ENCODE results near the gene CSKMT.

- TF ChIP-seq, protein P1, sequence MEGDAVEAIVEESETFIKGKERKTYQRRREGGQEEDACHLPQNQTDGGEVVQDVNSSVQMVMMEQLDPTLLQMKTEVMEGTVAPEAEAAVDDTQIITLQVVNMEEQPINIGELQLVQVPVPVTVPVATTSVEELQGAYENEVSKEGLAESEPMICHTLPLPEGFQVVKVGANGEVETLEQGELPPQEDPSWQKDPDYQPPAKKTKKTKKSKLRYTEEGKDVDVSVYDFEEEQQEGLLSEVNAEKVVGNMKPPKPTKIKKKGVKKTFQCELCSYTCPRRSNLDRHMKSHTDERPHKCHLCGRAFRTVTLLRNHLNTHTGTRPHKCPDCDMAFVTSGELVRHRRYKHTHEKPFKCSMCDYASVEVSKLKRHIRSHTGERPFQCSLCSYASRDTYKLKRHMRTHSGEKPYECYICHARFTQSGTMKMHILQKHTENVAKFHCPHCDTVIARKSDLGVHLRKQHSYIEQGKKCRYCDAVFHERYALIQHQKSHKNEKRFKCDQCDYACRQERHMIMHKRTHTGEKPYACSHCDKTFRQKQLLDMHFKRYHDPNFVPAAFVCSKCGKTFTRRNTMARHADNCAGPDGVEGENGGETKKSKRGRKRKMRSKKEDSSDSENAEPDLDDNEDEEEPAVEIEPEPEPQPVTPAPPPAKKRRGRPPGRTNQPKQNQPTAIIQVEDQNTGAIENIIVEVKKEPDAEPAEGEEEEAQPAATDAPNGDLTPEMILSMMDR (IDR thresholded peaks at IDR 0.05; ENCODE audit: extremely low read depth in 1 of 2, insufficient read depth in 1 of 2, low read depth in 1 of 2, low read length in 2 of 2) = no peak
- TF ChIP-seq POLR2AphosphoS5 (IDR thresholded peaks at IDR 0.05; ENCODE audit: insufficient read depth, low read depth, low read length) (no peak), MYC (IDR thresholded peaks at IDR 0.05; ENCODE audit: low read depth, low read length) (no peak), POLR2A (IDR thresholded peaks at IDR 0.05; ENCODE audit: low read depth, low read length) (no peak), FOS (IDR thresholded peaks at IDR 0.05; ENCODE audit: borderline replicate concordance, insufficient read depth, low read length) (no peak)
Measured at GRCh38 chr11:62671236-62671607, 6.1 kb downstream of the CSKMT start.

Measured in endothelial cell of umbilical vein (primary cell).